Measurements from ENCODE around the gene LRRC23.

LRRC23 gene

GRCh38 chr12:6956021-6956727, 51.6 kb downstream of the LRRC23 start:
- no peak for DNase-seq

GRCh38 chr12:6957151-6957701, 52.6 kb downstream of the LRRC23 start:
- TF ChIP-seq GATA1 (IDR thresholded peaks at IDR 0.05; ENCODE audit: low read depth, low read length): no peak
- no peak for TF ChIP-seq POLR2A (IDR thresholded peaks at IDR 0.05; ENCODE audit: low read length)
- DNase-seq: no peak

More at GRCh38 chr12:6956021-6956727, 51.6 kb downstream of the LRRC23 start:
- TF ChIP-seq GATA1 (IDR thresholded peaks at IDR 0.05; ENCODE audit: low read depth, low read length) (no peak), POLR2A (IDR thresholded peaks at IDR 0.05; ENCODE audit: low read length) (peak; percentile 15)

- DNase-seq: no peak
- TF ChIP-seq POLR2A (IDR thresholded peaks at IDR 0.05; ENCODE audit: low read length): no peak
- TF ChIP-seq GATA1 (IDR thresholded peaks at IDR 0.05; ENCODE audit: low read depth, low read length): no peak
These were observed 53.4 kb downstream of the LRRC23 start for GRCh38 chr12:6957741-6958608.

DNA sequence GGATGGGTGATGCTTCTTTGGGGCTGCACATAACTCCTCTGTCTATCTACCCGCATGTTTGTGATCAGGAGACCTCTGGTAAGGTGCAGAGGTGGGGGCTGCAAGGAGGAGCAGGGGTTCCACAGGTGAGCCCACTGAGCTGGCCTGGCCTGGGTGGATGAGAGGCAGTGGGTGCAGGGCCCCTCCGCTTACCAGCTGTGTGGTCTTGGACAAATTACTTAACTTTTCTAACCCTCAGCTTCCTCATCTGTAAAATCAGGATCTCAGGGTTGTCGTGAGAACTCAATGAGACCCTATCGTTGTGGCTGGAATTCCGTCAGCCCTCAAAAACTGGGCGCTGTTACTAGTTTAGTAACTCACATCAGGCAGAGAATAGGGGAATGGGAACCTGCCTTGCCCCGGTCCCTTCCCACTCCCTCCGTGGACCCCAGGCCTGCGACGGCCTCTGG, 54.0 kb downstream of the LRRC23 start:
- DNase-seq: no peak
- TF ChIP-seq GATA1 (IDR thresholded peaks at IDR 0.05; ENCODE audit: low read depth, low read length) (no peak), POLR2A (IDR thresholded peaks at IDR 0.05; ENCODE audit: low read length) (no peak)

DNA sequence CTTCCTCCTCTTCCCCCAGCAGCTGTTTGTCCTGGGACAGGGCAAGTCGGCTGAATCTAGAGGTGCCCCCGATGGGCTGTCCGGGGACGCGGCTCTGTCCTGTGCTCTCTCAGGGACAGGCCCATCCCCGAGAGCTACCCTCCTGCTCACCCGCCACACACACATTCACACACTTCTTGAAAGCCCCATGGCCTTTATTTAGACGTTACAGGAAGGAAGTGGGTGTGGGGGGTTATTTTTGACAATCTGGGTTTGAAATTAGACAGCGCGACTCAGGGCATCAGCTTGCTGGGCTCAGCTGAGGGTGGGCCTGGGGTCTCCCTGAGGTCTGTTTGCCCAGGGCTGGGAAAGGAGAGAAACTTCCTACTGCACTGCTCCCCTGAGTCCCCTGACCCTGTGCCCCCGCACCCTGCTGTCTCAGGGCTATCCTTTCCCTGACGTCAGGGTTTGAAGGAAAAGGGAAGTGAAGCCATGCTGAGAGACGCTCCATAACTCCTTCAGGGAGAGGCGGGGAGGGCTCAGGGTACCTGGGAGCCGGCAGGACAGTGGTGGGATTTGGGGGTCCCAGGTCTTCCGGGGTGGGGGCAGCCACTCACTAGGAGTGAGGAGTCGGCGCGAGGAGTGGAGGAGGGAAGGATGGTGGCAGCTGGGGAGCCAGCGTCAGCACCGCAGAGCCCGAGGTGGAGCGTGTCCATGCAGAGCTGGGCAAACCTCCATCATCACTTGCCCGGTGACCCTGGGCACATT, 54.6 kb downstream of the LRRC23 start:
- DNase-seq: no peak
- no peak for TF ChIP-seq POLR2A (IDR thresholded peaks at IDR 0.05; ENCODE audit: low read length)
- no peak for TF ChIP-seq GATA1 (IDR thresholded peaks at IDR 0.05; ENCODE audit: low read depth, low read length)

DNA sequence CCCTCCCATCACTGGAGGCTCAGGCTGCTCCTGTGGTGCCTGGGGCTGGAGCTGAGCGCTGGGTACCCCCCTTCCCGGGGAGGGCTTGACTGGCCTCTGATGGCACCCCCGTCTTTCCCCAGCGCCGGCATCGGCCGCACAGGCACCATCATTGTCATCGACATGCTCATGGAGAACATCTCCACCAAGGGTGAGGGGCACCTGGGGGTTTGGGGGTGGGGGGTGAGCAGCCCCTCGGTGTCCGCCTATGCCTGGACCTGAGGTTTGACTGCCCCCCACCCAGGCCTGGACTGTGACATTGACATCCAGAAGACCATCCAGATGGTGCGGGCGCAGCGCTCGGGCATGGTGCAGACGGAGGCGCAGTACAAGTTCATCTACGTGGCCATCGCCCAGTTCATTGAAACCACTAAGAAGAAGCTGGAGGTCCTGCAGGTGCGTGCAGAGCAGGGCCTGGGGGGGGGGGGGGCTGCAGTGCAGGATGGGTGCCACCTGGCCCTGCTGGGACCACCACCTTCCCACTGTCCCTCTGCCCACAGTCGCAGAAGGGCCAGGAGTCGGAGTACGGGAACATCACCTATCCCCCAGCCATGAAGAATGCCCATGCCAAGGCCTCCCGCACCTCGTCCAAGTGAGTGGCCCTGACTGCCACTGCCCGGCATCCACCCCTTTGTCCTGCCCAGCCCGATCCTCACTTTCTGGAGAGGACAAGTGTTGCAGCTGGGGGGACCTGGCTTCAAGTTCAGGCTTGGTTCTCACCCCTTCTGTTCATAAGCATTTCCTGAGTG, 55.4 kb downstream of the LRRC23 start:
- TF ChIP-seq POLR2A (IDR thresholded peaks at IDR 0.05; ENCODE audit: low read length): no peak
- no peak for TF ChIP-seq GATA1 (IDR thresholded peaks at IDR 0.05; ENCODE audit: low read depth, low read length)
- no peak for DNase-seq

- no peak for TF ChIP-seq POLR2A (IDR thresholded peaks at IDR 0.05; ENCODE audit: low read length)
- TF ChIP-seq GATA1 (IDR thresholded peaks at IDR 0.05; ENCODE audit: low read depth, low read length): no peak
- DNase-seq: peak; percentile 54 to 59
These were observed 56.1 kb downstream of the LRRC23 start for GRCh38 chr12:6960593-6961277.

DNA sequence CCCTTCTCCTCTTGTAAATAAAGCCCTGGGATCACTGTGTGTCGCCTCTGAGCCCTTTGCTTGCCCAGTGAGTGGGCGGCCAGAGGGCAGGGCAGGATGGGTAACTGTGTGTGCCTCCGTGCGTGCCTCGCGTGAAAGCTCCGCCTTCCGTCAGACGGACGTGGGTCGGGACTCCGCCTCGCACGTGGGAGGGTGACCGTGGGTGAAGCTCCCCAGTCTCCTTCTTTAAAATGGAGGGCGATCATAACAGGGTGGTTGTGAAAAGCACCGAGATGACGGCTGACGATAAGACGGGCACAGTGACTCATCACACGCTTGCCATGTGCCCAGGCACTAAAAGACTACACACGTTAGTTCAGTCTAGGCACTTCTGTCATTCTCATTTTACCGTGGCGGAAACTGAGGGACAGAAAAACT, 56.7 kb downstream of the LRRC23 start:
- peak; percentile 86 to 90 for DNase-seq
- TF ChIP-seq GATA1 (IDR thresholded peaks at IDR 0.05; ENCODE audit: low read depth, low read length): peak; percentile 47
- TF ChIP-seq POLR2A (IDR thresholded peaks at IDR 0.05; ENCODE audit: low read length): no peak

DNA sequence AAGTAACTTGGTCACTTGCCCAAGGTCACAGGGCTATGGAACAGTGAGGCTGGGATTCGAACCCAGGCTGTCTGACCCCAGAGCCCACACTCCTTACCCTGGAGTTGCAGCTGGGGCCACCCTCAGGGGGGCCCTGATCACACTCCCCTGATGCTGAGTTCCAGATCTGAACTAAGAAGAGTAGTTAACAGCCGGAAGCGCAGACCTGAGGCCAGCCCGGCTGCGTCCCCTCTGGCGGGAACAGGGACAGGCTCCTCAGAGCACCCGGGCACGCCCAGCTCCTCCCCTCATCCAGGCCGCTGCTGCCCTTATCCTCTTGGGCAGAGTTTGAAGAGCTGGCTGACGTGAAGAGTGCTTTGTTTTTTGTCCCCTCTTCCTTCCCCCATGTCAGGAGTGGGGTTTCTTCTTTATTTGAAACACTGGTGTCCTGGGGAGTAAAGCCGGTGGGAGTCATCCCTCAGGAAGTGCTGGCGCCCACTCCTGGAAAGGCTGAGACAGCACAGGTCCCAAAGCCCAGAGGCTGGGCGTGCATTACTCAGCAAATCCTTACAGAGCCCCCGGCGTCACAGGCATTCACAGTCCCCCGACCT, 57.2 kb downstream of the LRRC23 start:
- no peak for TF ChIP-seq GATA1 (IDR thresholded peaks at IDR 0.05; ENCODE audit: low read depth, low read length)
- peak; percentile 86 for TF ChIP-seq POLR2A (IDR thresholded peaks at IDR 0.05; ENCODE audit: low read length)
- DNase-seq: peak; percentile 91 to 93

- no peak for DNase-seq
These were observed 57.8 kb downstream of the LRRC23 start for GRCh38 chr12:6962285-6963015.

GRCh38 chr12:6963016-6963731, 58.6 kb downstream of the LRRC23 start:
- DNase-seq: no peak
- TF ChIP-seq POLR2A (IDR thresholded peaks at IDR 0.05; ENCODE audit: low read length) (no peak), GATA1 (IDR thresholded peaks at IDR 0.05; ENCODE audit: low read depth, low read length) (no peak)

More at GRCh38 chr12:6962285-6963015, 57.8 kb downstream of the LRRC23 start:
- TF ChIP-seq GATA1 (IDR thresholded peaks at IDR 0.05; ENCODE audit: low read depth, low read length) (no peak), POLR2A (IDR thresholded peaks at IDR 0.05; ENCODE audit: low read length) (no peak)
